Measurements from ENCODE around the gene ZNF442.
"Not testable (repeated sequence)": the region's sequence is repeated elsewhere in the genome, so short reads cannot be mapped to it uniquely, and the experiment has no call there.

The ZNF442 gene

GRCh38 chr19:12364391-12365235 is 870 bp downstream of the ZNF442 start:
- Histone ChIP-seq H3K4me3 (ENCODE audit: low read depth, low read length) (peak overlapping the region; percentile 96), H2AFZ (ENCODE audit: low read length, unreplicated experiment) (peak overlapping the region; percentile 68), H3K27ac (ENCODE audit: low read depth, low read length) (peak overlapping the region; percentile 85), H3K4me1 (ENCODE audit: control insufficient read depth, insufficient read depth, low read length, unreplicated experiment) (peaks cover 2% of the 10 kb centered on the region), H3K27me3 (ENCODE audit: insufficient read depth, low read length) (no peaks in the 10 kb centered on the region), H3K79me2 (ENCODE audit: control insufficient read depth, insufficient read depth, low read length, unreplicated experiment) (peaks cover 11% of the 10 kb centered on the region), H3K36me3 (ENCODE audit: insufficient read depth, low read length) (no peaks in the 10 kb centered on the region)

- H3K4me3 ChIP-seq (ENCODE audit: low read depth, low read length); H3K4me1 ChIP-seq (ENCODE audit: control insufficient read depth, insufficient read depth, low read length, unreplicated experiment): not testable (repeated sequence)
- peaks cover 14% of the 10 kb centered on the region for H3K79me2 ChIP-seq (ENCODE audit: control insufficient read depth, insufficient read depth, low read length, unreplicated experiment)
Observed at GRCh38 chr19:12362236-12362635, 3.2 kb downstream of the ZNF442 start.

GRCh38 chr19:12353375-12353774 is 12.1 kb downstream of the ZNF442 start:
- peaks cover 44% of the 10 kb centered on the region for H3K36me3 ChIP-seq (ENCODE audit: insufficient read depth, low read length)
- H3K4me3 ChIP-seq (ENCODE audit: low read depth, low read length), result no peak overlapping the region

More at GRCh38 chr19:12362236-12362635, 3.2 kb downstream of the ZNF442 start:
- H3K27ac ChIP-seq (ENCODE audit: low read depth, low read length); H3K36me3 ChIP-seq (ENCODE audit: insufficient read depth, low read length); H2AFZ ChIP-seq (ENCODE audit: low read length, unreplicated experiment); H3K27me3 ChIP-seq (ENCODE audit: insufficient read depth, low read length): not testable (repeated sequence)

GRCh38 chr19:12350890-12351197 is 14.6 kb downstream of the ZNF442 start:
- Histone ChIP-seq H3K4me1 (ENCODE audit: control insufficient read depth, insufficient read depth, low read length, unreplicated experiment) (no peaks in the 10 kb centered on the region), H2AFZ (ENCODE audit: low read length, unreplicated experiment) (no peak overlapping the region), H3K27ac (ENCODE audit: low read depth, low read length) (no peak overlapping the region), H3K4me3 (ENCODE audit: low read depth, low read length) (no peak overlapping the region), H3K79me2 (ENCODE audit: control insufficient read depth, insufficient read depth, low read length, unreplicated experiment) (no peaks in the 10 kb centered on the region), H3K36me3 (ENCODE audit: insufficient read depth, low read length) (peaks cover 55% of the 10 kb centered on the region), H3K27me3 (ENCODE audit: insufficient read depth, low read length) (no peaks in the 10 kb centered on the region)

More at GRCh38 chr19:12353375-12353774, 12.1 kb downstream of the ZNF442 start:
- no peaks in the 10 kb centered on the region for H3K79me2 ChIP-seq (ENCODE audit: control insufficient read depth, insufficient read depth, low read length, unreplicated experiment)
- no peaks in the 10 kb centered on the region for H3K27me3 ChIP-seq (ENCODE audit: insufficient read depth, low read length)
- no peak overlapping the region for H2AFZ ChIP-seq (ENCODE audit: low read length, unreplicated experiment)
- H3K27ac ChIP-seq (ENCODE audit: low read depth, low read length), result no peak overlapping the region
- no peaks in the 10 kb centered on the region for H3K4me1 ChIP-seq (ENCODE audit: control insufficient read depth, insufficient read depth, low read length, unreplicated experiment)

GRCh38 chr19:12350185-12350889 is 15.1 kb downstream of the ZNF442 start:
- Histone ChIP-seq H2AFZ (ENCODE audit: low read length, unreplicated experiment) (no peak overlapping the region), H3K27me3 (ENCODE audit: insufficient read depth, low read length) (no peaks in the 10 kb centered on the region), H3K36me3 (ENCODE audit: insufficient read depth, low read length) (peaks cover 55% of the 10 kb centered on the region), H3K27ac (ENCODE audit: low read depth, low read length) (no peak overlapping the region), H3K4me3 (ENCODE audit: low read depth, low read length) (no peak overlapping the region), H3K79me2 (ENCODE audit: control insufficient read depth, insufficient read depth, low read length, unreplicated experiment) (no peaks in the 10 kb centered on the region), H3K4me1 (ENCODE audit: control insufficient read depth, insufficient read depth, low read length, unreplicated experiment) (no peaks in the 10 kb centered on the region)

- Histone ChIP-seq H3K4me3 (ENCODE audit: low read depth, low read length) (no peak overlapping the region), H3K27me3 (ENCODE audit: insufficient read depth, low read length) (no peaks in the 10 kb centered on the region), H3K36me3 (ENCODE audit: insufficient read depth, low read length) (peaks cover 42% of the 10 kb centered on the region), H3K79me2 (ENCODE audit: control insufficient read depth, insufficient read depth, low read length, unreplicated experiment) (no peaks in the 10 kb centered on the region), H3K27ac (ENCODE audit: low read depth, low read length) (no peak overlapping the region), H2AFZ (ENCODE audit: low read length, unreplicated experiment) (no peak overlapping the region), H3K4me1 (ENCODE audit: control insufficient read depth, insufficient read depth, low read length, unreplicated experiment) (no peaks in the 10 kb centered on the region)
Observed at GRCh38 chr19:12346896-12347295, 18.6 kb downstream of the ZNF442 start.

GRCh38 chr19:12345197-12345596 is 20.3 kb downstream of the ZNF442 start:
- no peaks in the 10 kb centered on the region for H3K4me1 ChIP-seq (ENCODE audit: control insufficient read depth, insufficient read depth, low read length, unreplicated experiment)
- H2AFZ ChIP-seq (ENCODE audit: low read length, unreplicated experiment), result no peak overlapping the region
- H3K27me3 ChIP-seq (ENCODE audit: insufficient read depth, low read length), result no peaks in the 10 kb centered on the region
- no peak overlapping the region for H3K4me3 ChIP-seq (ENCODE audit: low read depth, low read length)
- H3K79me2 ChIP-seq (ENCODE audit: control insufficient read depth, insufficient read depth, low read length, unreplicated experiment), result no peaks in the 10 kb centered on the region
- H3K27ac ChIP-seq (ENCODE audit: low read depth, low read length), result no peak overlapping the region
- peaks cover 25% of the 10 kb centered on the region for H3K36me3 ChIP-seq (ENCODE audit: insufficient read depth, low read length)

- Histone ChIP-seq H3K36me3 (ENCODE audit: insufficient read depth, low read length) (no peaks in the 10 kb centered on the region), H3K27ac (ENCODE audit: low read depth, low read length) (peak within 1 kb of the TSS; percentile 69), H3K27me3 (ENCODE audit: insufficient read depth, low read length) (no peaks in the 10 kb centered on the region), H3K4me3 (ENCODE audit: low read depth, low read length) (peak within 1 kb of the TSS; percentile 97), H3K79me2 (ENCODE audit: control insufficient read depth, insufficient read depth, low read length, unreplicated experiment) (peaks cover 10% of the 10 kb centered on the region), H3K4me1 (ENCODE audit: control insufficient read depth, insufficient read depth, low read length, unreplicated experiment) (peaks cover 4% of the 10 kb centered on the region), H2AFZ (ENCODE audit: low read length, unreplicated experiment) (peak within 1 kb of the TSS; percentile 93)
Observed at GRCh38 chr19:12333162-12334159, 32.0 kb downstream of the ZNF442 start, which contains the start of gene ZNF563. Gene ZNF563, minus strand, starts transcription at chr19:12333633. Its CDS starts 151 bp downstream, at chr19:12333482.

- Histone ChIP-seq H2AFZ (ENCODE audit: low read length, unreplicated experiment) (no peak overlapping the region), H3K27ac (ENCODE audit: low read depth, low read length) (no peak overlapping the region), H3K79me2 (ENCODE audit: control insufficient read depth, insufficient read depth, low read length, unreplicated experiment) (peaks cover 10% of the 10 kb centered on the region), H3K4me3 (ENCODE audit: low read depth, low read length) (no peak overlapping the region), H3K27me3 (ENCODE audit: insufficient read depth, low read length) (no peaks in the 10 kb centered on the region), H3K4me1 (ENCODE audit: control insufficient read depth, insufficient read depth, low read length, unreplicated experiment) (peaks cover 4% of the 10 kb centered on the region), H3K36me3 (ENCODE audit: insufficient read depth, low read length) (no peaks in the 10 kb centered on the region)
Observed at GRCh38 chr19:12331211-12331941, 34.1 kb downstream of the ZNF442 start.

GRCh38 chr19:12330340-12330739 is 35.1 kb downstream of the ZNF442 start:
- Histone ChIP-seq H3K27ac (ENCODE audit: low read depth, low read length) (no peak overlapping the region), H3K27me3 (ENCODE audit: insufficient read depth, low read length) (no peaks in the 10 kb centered on the region), H3K79me2 (ENCODE audit: control insufficient read depth, insufficient read depth, low read length, unreplicated experiment) (peaks cover 10% of the 10 kb centered on the region), H3K36me3 (ENCODE audit: insufficient read depth, low read length) (no peaks in the 10 kb centered on the region), H2AFZ (ENCODE audit: low read length, unreplicated experiment) (no peak overlapping the region), H3K4me1 (ENCODE audit: control insufficient read depth, insufficient read depth, low read length, unreplicated experiment) (peaks cover 4% of the 10 kb centered on the region), H3K4me3 (ENCODE audit: low read depth, low read length) (no peak overlapping the region)
